CD4-positive, alpha-beta T cell (primary cell): ENCODE measurements around the gene DPH5. TPM values are rescaled to one million over a fixed set of nuclear protein-coding genes. Genes with fewer than 3 reads are reported as not detected.
"Not testable (repeated sequence)": the region's sequence is repeated elsewhere in the genome, so short reads cannot be mapped to it uniquely, and the experiment has no call there.

Source experiments
- ATAC-seq: fragments of 200-7000 bp; cut with Tn5 transposase; one replicate; pipeline ENCODE4 v1.10.0; 2022; ENCODE audit warnings: mild to moderate bottlenecking; ENCODE audit not compliant: poor library complexity
- CTCF ChIA-PET: fragments of 350-600 bp; sonication (Branson Sonifier 250); formaldehyde crosslinking; loops from one replicate; lab custom pipeline; 2021; ENCODE audit warnings: antibody characterized with exemption, inconsistent platforms; lab: Charles Lee
- POLR2A ChIA-PET: fragments of 350-600 bp; sonication (Branson Sonifier 250); formaldehyde crosslinking; loops from one replicate; lab custom pipeline; 2021; ENCODE audit warnings: antibody characterized with exemption, inconsistent platforms; lab: Charles Lee
- DNase-seq, 14 experiments: peaks; one replicate each; pipeline ENCODE4 v3.0.0-alpha.2; 2013 to 2020; ENCODE audit warnings: mixed read lengths in 2 of 14
- H3K27ac ChIP-seq, 2 donors: one replicate each; pipeline versions ENCODE4 v1.5.1 to v1.7.0; 2013; ENCODE audit warnings: low read length in 2 of 2, low read depth in 1 of 2, mild to moderate bottlenecking in 1 of 2
- H3K27me3 ChIP-seq, 2 experiments: 1 replicate in 1 of 2; 2 replicates in 1 of 2; pipeline versions ENCODE4 v1.6.1 to v1.7.0; 2013; ENCODE audit warnings: low read length in 2 of 2, control low read depth in 1 of 2, mild to moderate bottlenecking in 1 of 2, moderate library complexity in 1 of 2; ENCODE audit not compliant: insufficient read depth in 2 of 2, control insufficient read depth in 1 of 2
- H3K36me3 ChIP-seq: one replicate; pipeline ENCODE4 v1.6.1; 2013; ENCODE audit warnings: low read length, control low read depth; ENCODE audit not compliant: insufficient read depth
- H3K4me1 ChIP-seq: one replicate; pipeline ENCODE4 v1.6.1; 2013; ENCODE audit warnings: low read length, control low read depth; ENCODE audit not compliant: insufficient read depth
- H3K4me3 ChIP-seq: one replicate; pipeline ENCODE4 v1.5.1; 2013; ENCODE audit warnings: mild to moderate bottlenecking, low read length, moderate library complexity
- H3K9me3 ChIP-seq, 2 experiments: 1 replicate in 1 of 2; 2 replicates in 1 of 2; pipeline versions ENCODE4 v1.6.1 to v1.7.0; 2013; ENCODE audit warnings: low read length in 2 of 2, mild to moderate bottlenecking in 2 of 2, control low read depth in 1 of 2, moderate library complexity in 1 of 2; ENCODE audit not compliant: control insufficient read depth in 1 of 2, insufficient read depth in 1 of 2
- H3K27ac Mint-ChIP-seq: one replicate; pipeline ENCODE4 v1.8.0; 2020; ENCODE audit warnings: mixed read lengths
- H3K27me3 Mint-ChIP-seq: one replicate; pipeline ENCODE4 v1.8.0; 2021; ENCODE audit warnings: mixed read lengths
- H3K36me3 Mint-ChIP-seq: one replicate; pipeline ENCODE4 v1.8.0; 2021; ENCODE audit warnings: low read depth, mixed read lengths
- H3K4me1 Mint-ChIP-seq: one replicate; pipeline ENCODE4 v1.8.0; 2021; ENCODE audit warnings: low read depth, mixed read lengths
- H3K4me3 Mint-ChIP-seq: one replicate; pipeline ENCODE4 v1.8.0; 2020; ENCODE audit warnings: mild to moderate bottlenecking, mixed read lengths
- H3K9me3 Mint-ChIP-seq: one replicate; pipeline ENCODE4 v1.8.0; 2020; ENCODE audit warnings: mixed read lengths
- CTCF ChIP-seq: fragments of 200-600 bp; IDR thresholded peaks from one replicate; pipeline ENCODE4 v1.8.0; 2022; ENCODE audit warnings: antibody characterized with exemption, mild to moderate bottlenecking
- intact Hi-C, 2 experiments: fragments of 100-400 bp; cut with DNase I in 1 of 2; cut with micrococcal nuclease in 1 of 2; formaldehyde crosslinking; loops; one replicate each; pipeline versions ENCODE4 v1.15.1 to v1.9.0; 2023 to 2025; cut with DNase I, micrococcal nuclease
- total RNA-seq, 174 experiments: library from RNA in 2 of 174; stranded (reverse) in 2 of 174; gene quantifications; one replicate each; pipeline ENCODE4 v1.2.3 and lab custom pipeline; 2021 to 2026

DPH5 gene
- total RNA-seq, 2 experiments from 2014 or later: 31.3 to 35.4 TPM

GRCh38 chr1:101071470-101071891 is 45.9 kb upstream of the DPH5 start:
- ATAC-seq: no peak
- peaks cover 54% of the 10 kb centered on the region for H3K4me1 Mint-ChIP-seq

GRCh38 chr1:101069158-101069557 is 43.6 kb upstream of the DPH5 start:
- intact Hi-C loops: loop anchor here in 1 of 2 experiments (5.0 kb wide), 1 partner anchor 43 kb away; no protein-coding TSS in a partner anchor
- POLR2A ChIA-PET: no interaction called here
- Histone ChIP-seq H3K27ac (no peak overlapping the region), H3K4me3 (no peak overlapping the region), H3K4me1 (peaks cover 19% of the 10 kb centered on the region), H3K27me3 (no peaks in the 10 kb centered on the region), H3K9me3 (no peaks in the 10 kb centered on the region), H3K36me3 (no peaks in the 10 kb centered on the region)
- Mint-ChIP-seq H3K27ac (no peak overlapping the region), H3K9me3 (no peaks in the 10 kb centered on the region), H3K36me3 (peaks cover 5% of the 10 kb centered on the region), H3K4me1 (peaks cover 74% of the 10 kb centered on the region), H3K27me3 (no peaks in the 10 kb centered on the region), H3K4me3 (no peak overlapping the region)
- ATAC-seq (no peak), DNase-seq (no peak)
- no peak for TF ChIP-seq CTCF
- CTCF ChIA-PET: no interaction called here

More at GRCh38 chr1:101071470-101071891, 45.9 kb upstream of the DPH5 start:
- no peaks in the 10 kb centered on the region for H3K9me3 ChIP-seq
- peaks cover 9% of the 10 kb centered on the region for H3K36me3 ChIP-seq
- Mint-ChIP-seq H3K9me3 (no peaks in the 10 kb centered on the region), H3K36me3 (peaks cover 14% of the 10 kb centered on the region), H3K4me3 (no peak overlapping the region), H3K27ac (no peak overlapping the region), H3K27me3 (no peaks in the 10 kb centered on the region)
- no peak overlapping the region for H3K4me3 ChIP-seq
- no peak for DNase-seq
- H3K4me1 ChIP-seq: peaks cover 9% of the 10 kb centered on the region
- no peaks in the 10 kb centered on the region for H3K27me3 ChIP-seq
- no peak overlapping the region for H3K27ac ChIP-seq
- CTCF ChIA-PET: no interaction called here
- intact Hi-C loops: loop anchor here in 1 of 2 experiments (5.0 kb wide), 1 partner anchor 166 kb away; the partner anchor contains the start of gene S1PR1
- no peak for TF ChIP-seq CTCF
- POLR2A ChIA-PET: no interaction called here

GRCh38 chr1:101066937-101067335 is 41.4 kb upstream of the DPH5 start:
- peak overlapping the region; percentile 79 for H3K27ac Mint-ChIP-seq
- intact Hi-C loops: loop anchor here in 1 of 2 experiments (5.0 kb wide), 1 partner anchor 45 kb away; no protein-coding TSS in a partner anchor

More at GRCh38 chr1:101066937-101067335, 41.4 kb upstream of the DPH5 start:
- DNase-seq, H3K36me3 ChIP-seq, H3K4me3 Mint-ChIP-seq, H3K9me3 ChIP-seq, ATAC-seq, H3K27me3 ChIP-seq, H3K36me3 Mint-ChIP-seq, H3K27me3 Mint-ChIP-seq, H3K9me3 Mint-ChIP-seq, H3K4me3 ChIP-seq, CTCF ChIA-PET: not testable (repeated sequence)
- POLR2A ChIA-PET: interaction anchor here (0.6 to 1.0 kb wide), 3 partner anchors 71 to 221 kb away, joined by 3 read pairs; no protein-coding TSS in a partner anchor
- H3K4me1 Mint-ChIP-seq: peaks cover 73% of the 10 kb centered on the region
- peaks cover 22% of the 10 kb centered on the region for H3K4me1 ChIP-seq
- H3K27ac ChIP-seq: peak overlapping the region in 1 of 2 donors; percentile 4
